CD4-positive, alpha-beta T cell (primary cell): Measurements from ENCODE around the gene HHAT. TPM values are rescaled to one million over a fixed set of nuclear protein-coding genes. Genes with fewer than 3 reads are reported as not detected.

Experiments used
- ATAC-seq: fragments of 200-7000 bp; cut with Tn5 transposase; one replicate; pipeline ENCODE4 v1.10.0; 2022; ENCODE audit warnings: mild to moderate bottlenecking; ENCODE audit not compliant: poor library complexity
- CTCF ChIA-PET: fragments of 350-600 bp; sonication (Branson Sonifier 250); formaldehyde crosslinking; loops from one replicate; lab custom pipeline; 2021; ENCODE audit warnings: antibody characterized with exemption, inconsistent platforms; lab: Charles Lee
- POLR2A ChIA-PET: fragments of 350-600 bp; sonication (Branson Sonifier 250); formaldehyde crosslinking; loops from one replicate; lab custom pipeline; 2021; ENCODE audit warnings: antibody characterized with exemption, inconsistent platforms; lab: Charles Lee
- DNase-seq, 14 experiments: peaks; one replicate each; pipeline ENCODE4 v3.0.0-alpha.2; 2013 to 2020; ENCODE audit warnings: mixed read lengths in 2 of 14
- H3K27ac ChIP-seq, 2 donors: one replicate each; pipeline versions ENCODE4 v1.5.1 to v1.7.0; 2013; ENCODE audit warnings: low read length in 2 of 2, low read depth in 1 of 2, mild to moderate bottlenecking in 1 of 2
- H3K27me3 ChIP-seq, 2 experiments: 1 replicate in 1 of 2; 2 replicates in 1 of 2; pipeline versions ENCODE4 v1.6.1 to v1.7.0; 2013; ENCODE audit warnings: low read length in 2 of 2, control low read depth in 1 of 2, mild to moderate bottlenecking in 1 of 2, moderate library complexity in 1 of 2; ENCODE audit not compliant: insufficient read depth in 2 of 2, control insufficient read depth in 1 of 2
- H3K36me3 ChIP-seq: one replicate; pipeline ENCODE4 v1.6.1; 2013; ENCODE audit warnings: low read length, control low read depth; ENCODE audit not compliant: insufficient read depth
- H3K4me1 ChIP-seq: one replicate; pipeline ENCODE4 v1.6.1; 2013; ENCODE audit warnings: low read length, control low read depth; ENCODE audit not compliant: insufficient read depth
- H3K4me3 ChIP-seq: one replicate; pipeline ENCODE4 v1.5.1; 2013; ENCODE audit warnings: mild to moderate bottlenecking, low read length, moderate library complexity
- H3K9me3 ChIP-seq, 2 experiments: 1 replicate in 1 of 2; 2 replicates in 1 of 2; pipeline versions ENCODE4 v1.6.1 to v1.7.0; 2013; ENCODE audit warnings: low read length in 2 of 2, mild to moderate bottlenecking in 2 of 2, control low read depth in 1 of 2, moderate library complexity in 1 of 2; ENCODE audit not compliant: control insufficient read depth in 1 of 2, insufficient read depth in 1 of 2
- H3K27ac Mint-ChIP-seq: one replicate; pipeline ENCODE4 v1.8.0; 2020; ENCODE audit warnings: mixed read lengths
- H3K27me3 Mint-ChIP-seq: one replicate; pipeline ENCODE4 v1.8.0; 2021; ENCODE audit warnings: mixed read lengths
- H3K36me3 Mint-ChIP-seq: one replicate; pipeline ENCODE4 v1.8.0; 2021; ENCODE audit warnings: low read depth, mixed read lengths
- H3K4me1 Mint-ChIP-seq: one replicate; pipeline ENCODE4 v1.8.0; 2021; ENCODE audit warnings: low read depth, mixed read lengths
- H3K4me3 Mint-ChIP-seq: one replicate; pipeline ENCODE4 v1.8.0; 2020; ENCODE audit warnings: mild to moderate bottlenecking, mixed read lengths
- H3K9me3 Mint-ChIP-seq: one replicate; pipeline ENCODE4 v1.8.0; 2020; ENCODE audit warnings: mixed read lengths
- intact Hi-C, 2 experiments: fragments of 100-400 bp; cut with DNase I in 1 of 2; cut with micrococcal nuclease in 1 of 2; formaldehyde crosslinking; loops; one replicate each; pipeline versions ENCODE4 v1.15.1 to v1.9.0; 2023 to 2025; cut with DNase I, micrococcal nuclease
- total RNA-seq, 174 experiments: library from RNA in 2 of 174; stranded (reverse) in 2 of 174; gene quantifications; one replicate each; pipeline ENCODE4 v1.2.3 and lab custom pipeline; 2021 to 2026
- TF ChIP-seq, protein P1 (sequence below): fragments of 200-600 bp; IDR thresholded peaks from one replicate; pipeline ENCODE4 v1.8.0; 2022; ENCODE audit warnings: antibody characterized with exemption, mild to moderate bottlenecking

HHAT gene
- total RNA-seq, 2 experiments from 2014 or later, result 3.1 to 3.3 TPM

DNA sequence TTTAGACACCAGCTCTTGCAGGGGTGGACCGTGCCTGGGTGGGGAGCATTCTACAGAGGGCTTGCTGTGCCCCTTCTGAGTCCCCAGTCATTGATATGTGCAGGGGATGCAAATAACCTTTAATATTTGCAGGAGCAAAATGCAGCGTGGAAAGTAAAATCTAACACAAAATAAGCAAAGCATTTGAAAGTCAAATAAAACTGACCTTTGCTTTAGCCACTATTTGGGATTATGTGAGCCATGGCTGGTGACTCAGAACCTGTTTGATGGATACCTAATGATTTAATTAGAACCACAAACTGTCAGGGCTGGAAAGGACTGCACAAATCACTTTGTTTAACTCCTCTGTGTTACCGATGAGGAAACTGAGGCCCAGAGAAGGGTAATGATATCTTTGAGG lies 377.5 kb downstream of the HHAT start:
- TF ChIP-seq, protein P1, sequence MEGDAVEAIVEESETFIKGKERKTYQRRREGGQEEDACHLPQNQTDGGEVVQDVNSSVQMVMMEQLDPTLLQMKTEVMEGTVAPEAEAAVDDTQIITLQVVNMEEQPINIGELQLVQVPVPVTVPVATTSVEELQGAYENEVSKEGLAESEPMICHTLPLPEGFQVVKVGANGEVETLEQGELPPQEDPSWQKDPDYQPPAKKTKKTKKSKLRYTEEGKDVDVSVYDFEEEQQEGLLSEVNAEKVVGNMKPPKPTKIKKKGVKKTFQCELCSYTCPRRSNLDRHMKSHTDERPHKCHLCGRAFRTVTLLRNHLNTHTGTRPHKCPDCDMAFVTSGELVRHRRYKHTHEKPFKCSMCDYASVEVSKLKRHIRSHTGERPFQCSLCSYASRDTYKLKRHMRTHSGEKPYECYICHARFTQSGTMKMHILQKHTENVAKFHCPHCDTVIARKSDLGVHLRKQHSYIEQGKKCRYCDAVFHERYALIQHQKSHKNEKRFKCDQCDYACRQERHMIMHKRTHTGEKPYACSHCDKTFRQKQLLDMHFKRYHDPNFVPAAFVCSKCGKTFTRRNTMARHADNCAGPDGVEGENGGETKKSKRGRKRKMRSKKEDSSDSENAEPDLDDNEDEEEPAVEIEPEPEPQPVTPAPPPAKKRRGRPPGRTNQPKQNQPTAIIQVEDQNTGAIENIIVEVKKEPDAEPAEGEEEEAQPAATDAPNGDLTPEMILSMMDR, result no peak

DNA sequence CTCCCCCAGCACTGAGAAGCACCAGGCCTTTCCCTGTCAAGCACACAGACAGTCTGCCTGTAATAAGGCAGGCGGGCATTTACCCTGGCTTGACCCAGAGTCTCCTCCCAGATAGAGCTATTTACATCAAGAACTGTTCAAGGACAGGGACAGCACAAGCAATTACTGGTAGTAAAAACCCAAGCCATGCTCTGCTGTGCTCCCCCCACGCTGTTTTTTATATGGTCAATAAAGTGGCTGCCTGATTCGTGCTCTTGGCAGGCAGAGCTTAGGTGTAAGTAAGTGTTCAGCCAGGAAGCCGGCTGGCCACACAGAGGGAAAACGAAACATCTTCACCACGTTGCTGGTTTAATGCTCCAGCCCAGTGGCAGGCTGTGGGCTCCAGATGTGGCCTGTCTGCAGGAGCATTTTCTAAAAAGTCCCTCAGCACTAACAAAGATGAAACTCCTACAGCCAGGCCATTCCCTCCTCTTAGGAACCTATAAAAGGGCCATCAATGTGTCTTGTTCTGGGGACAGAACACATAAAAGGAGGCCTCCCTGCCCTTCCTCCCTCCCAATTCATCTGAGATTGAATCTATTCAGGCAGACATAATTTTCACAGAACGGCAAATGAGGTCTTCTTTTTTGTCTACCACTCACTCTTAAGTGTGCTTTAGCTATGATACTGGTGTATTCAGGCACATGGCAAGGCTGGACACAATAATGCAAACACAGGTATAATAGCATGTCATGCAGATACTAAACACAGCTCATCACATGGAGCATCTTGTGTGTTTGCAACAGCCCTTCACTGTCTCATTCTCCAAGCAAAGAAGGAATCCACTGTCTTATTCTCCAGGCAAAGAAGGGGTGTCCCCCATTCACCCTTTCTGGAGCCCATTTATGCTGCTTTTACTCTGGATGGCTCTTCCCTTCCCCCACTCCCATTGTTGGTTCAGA lies 378.9 kb downstream of the HHAT start:
- CTCF ChIA-PET, result no interaction called here
- no peak for ATAC-seq
- Mint-ChIP-seq H3K36me3 (no peaks in the 10 kb centered on the region), H3K4me3 (no peak overlapping the region), H3K4me1 (no peaks in the 10 kb centered on the region), H3K9me3 (no peaks in the 10 kb centered on the region), H3K27me3 (no peaks in the 10 kb centered on the region), H3K27ac (no peak overlapping the region)
- Histone ChIP-seq H3K4me1 (no peaks in the 10 kb centered on the region), H3K27me3 (no peaks in the 10 kb centered on the region), H3K4me3 (no peak overlapping the region), H3K27ac (no peak overlapping the region), H3K9me3 (no peaks in the 10 kb centered on the region), H3K36me3 (no peaks in the 10 kb centered on the region)
- TF ChIP-seq, protein P1, result no peak
- intact Hi-C loops, result no loop called here
- POLR2A ChIA-PET, result no interaction called here
- no peak for DNase-seq

More for the DNA sequence above, 377.5 kb downstream of the HHAT start:
- ChIA-PET POLR2A (no interaction called here), CTCF (no interaction called here)
- Mint-ChIP-seq H3K4me1 (no peaks in the 10 kb centered on the region), H3K27ac (no peak overlapping the region), H3K9me3 (no peaks in the 10 kb centered on the region), H3K27me3 (no peaks in the 10 kb centered on the region), H3K36me3 (no peaks in the 10 kb centered on the region), H3K4me3 (no peak overlapping the region)
- H3K9me3 ChIP-seq, result no peaks in the 10 kb centered on the region
- no peak overlapping the region for H3K27ac ChIP-seq
- H3K27me3 ChIP-seq, result no peaks in the 10 kb centered on the region
- ATAC-seq (no peak), DNase-seq (no peak)
- H3K36me3 ChIP-seq, result no peaks in the 10 kb centered on the region
- intact Hi-C loops, result no loop called here
- H3K4me3 ChIP-seq, result no peak overlapping the region
- H3K4me1 ChIP-seq, result no peaks in the 10 kb centered on the region

DNA sequence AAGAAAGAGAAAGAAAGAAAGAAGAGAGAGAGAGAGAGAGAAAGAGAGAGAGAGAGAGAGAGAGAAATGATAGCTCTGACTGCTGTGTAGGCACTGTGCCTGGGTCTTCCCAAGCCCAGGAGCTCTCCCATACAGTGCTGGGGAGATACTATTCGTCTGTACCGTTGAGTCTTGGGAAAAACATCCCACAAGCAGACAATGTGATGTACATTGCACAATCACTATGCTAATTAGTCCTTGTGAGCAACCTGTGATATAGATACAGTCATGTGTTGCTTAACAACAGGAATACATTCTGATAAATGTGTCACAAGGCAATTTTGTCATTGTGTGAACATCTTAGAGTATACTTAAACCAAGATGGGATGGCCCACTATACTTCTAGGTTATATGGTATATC lies 381.0 kb downstream of the HHAT start:
- Histone ChIP-seq H3K27ac (no peak overlapping the region), H3K9me3 (no peaks in the 10 kb centered on the region), H3K4me3 (no peak overlapping the region), H3K36me3 (no peaks in the 10 kb centered on the region), H3K4me1 (no peaks in the 10 kb centered on the region), H3K27me3 (no peaks in the 10 kb centered on the region)
- intact Hi-C loops, result no loop called here
- DNase-seq (no peak), ATAC-seq (no peak)
- H3K27me3 Mint-ChIP-seq, result no peaks in the 10 kb centered on the region
- no peaks in the 10 kb centered on the region for H3K36me3 Mint-ChIP-seq
- POLR2A ChIA-PET, result no interaction called here
- H3K4me1 Mint-ChIP-seq, result no peaks in the 10 kb centered on the region
- H3K27ac Mint-ChIP-seq, result no peak overlapping the region
- no peak overlapping the region for H3K4me3 Mint-ChIP-seq
- TF ChIP-seq, protein P1, result no peak
- CTCF ChIA-PET, result no interaction called here
- no peaks in the 10 kb centered on the region for H3K9me3 Mint-ChIP-seq
